ENCODE data around the gene INPP4B.
A peak's percentile ranks its signal among the peaks of the same experiment; 100 is the strongest.

INPP4B gene

GRCh38 chr4:142278663-142279062, 567.4 kb downstream of the INPP4B start:
- DNase-seq = no peak

- DNase-seq = no peak
Measured at GRCh38 chr4:142278171-142278570, 567.9 kb downstream of the INPP4B start.

- no peak for DNase-seq
Measured at GRCh38 chr4:142274137-142274536, 572.0 kb downstream of the INPP4B start.

- DNase-seq = no peak
Measured at GRCh38 chr4:142272452-142272851, 573.6 kb downstream of the INPP4B start.

- no peak for DNase-seq
Measured at GRCh38 chr4:142271832-142272231, 574.3 kb downstream of the INPP4B start.

- no peak for DNase-seq
Measured at GRCh38 chr4:142267101-142267500, 579.0 kb downstream of the INPP4B start.

- no peak for DNase-seq
Measured at GRCh38 chr4:142265946-142266345, 580.2 kb downstream of the INPP4B start.

- no peak for DNase-seq
Measured at GRCh38 chr4:142265536-142265935, 580.6 kb downstream of the INPP4B start.

GRCh38 chr4:142264961-142265360, 581.1 kb downstream of the INPP4B start:
- peak; percentile 17 for DNase-seq

GRCh38 chr4:142262956-142263355, 583.1 kb downstream of the INPP4B start:
- no peak for DNase-seq

- DNase-seq = no peak
Measured at GRCh38 chr4:142248946-142249345, 597.2 kb downstream of the INPP4B start.

GRCh38 chr4:142243255-142243654, 602.8 kb downstream of the INPP4B start:
- DNase-seq = no peak

GRCh38 chr4:142242156-142242555, 603.9 kb downstream of the INPP4B start:
- no peak for DNase-seq

GRCh38 chr4:142238589-142238988, 607.5 kb downstream of the INPP4B start:
- no peak for DNase-seq

- no peak for DNase-seq
Measured at GRCh38 chr4:142236268-142236667, 609.8 kb downstream of the INPP4B start.

- no peak for DNase-seq
Measured at GRCh38 chr4:142231787-142232186, 614.3 kb downstream of the INPP4B start.

- no peak for DNase-seq
Measured at GRCh38 chr4:142230991-142231390, 615.1 kb downstream of the INPP4B start.

GRCh38 chr4:142226014-142226413, 620.1 kb downstream of the INPP4B start:
- DNase-seq = no peak

- no peak for DNase-seq
Measured at GRCh38 chr4:142222127-142222526, 624.0 kb downstream of the INPP4B start.

- DNase-seq = no peak
Measured at GRCh38 chr4:142218726-142219125, 627.4 kb downstream of the INPP4B start.

GRCh38 chr4:142211444-142211843, 634.7 kb downstream of the INPP4B start:
- DNase-seq = no peak

- DNase-seq = no peak
Measured at GRCh38 chr4:142203505-142203904, 642.6 kb downstream of the INPP4B start.

- no peak for DNase-seq
Measured at GRCh38 chr4:142202404-142203332, 643.4 kb downstream of the INPP4B start.

- no peak for DNase-seq
Measured at GRCh38 chr4:142201041-142201440, 645.1 kb downstream of the INPP4B start.

- DNase-seq = no peak
Measured at GRCh38 chr4:142194905-142195304, 651.2 kb downstream of the INPP4B start.

Measured in CD4-positive, alpha-beta T cell treated with Interleukin-21 for 1 hour (primary cell).